ENCODE measurements around the gene PLXNA2. TPM values are rescaled to one million over a fixed set of nuclear protein-coding genes. Genes with fewer than 3 reads are reported as not detected.

The PLXNA2 gene
- total and polyA plus RNA-seq, 7 donors: 4.4 to 33.6 (median 20.8) TPM

GRCh38 chr1:208007938-208008342, 236.2 kb downstream of the PLXNA2 start:
- DNase-seq (no peak), ATAC-seq (peak in 1 of 4 donors; percentile 36)
- Histone ChIP-seq H3K4me3 (no peak overlapping the region), H3K27me3 (ENCODE audit: insufficient read depth in 3 of 3, low read length in 2 of 3) (no peaks in the 10 kb centered on the region), H3K9me3 (no peaks in the 10 kb centered on the region), H3K36me3 (ENCODE audit: insufficient read depth in 1 of 2, low read depth in 1 of 2) (no peaks in the 10 kb centered on the region), H3K4me1 (no peaks in the 10 kb centered on the region), H3K27ac (no peak overlapping the region)
- TF ChIP-seq, protein P1, sequence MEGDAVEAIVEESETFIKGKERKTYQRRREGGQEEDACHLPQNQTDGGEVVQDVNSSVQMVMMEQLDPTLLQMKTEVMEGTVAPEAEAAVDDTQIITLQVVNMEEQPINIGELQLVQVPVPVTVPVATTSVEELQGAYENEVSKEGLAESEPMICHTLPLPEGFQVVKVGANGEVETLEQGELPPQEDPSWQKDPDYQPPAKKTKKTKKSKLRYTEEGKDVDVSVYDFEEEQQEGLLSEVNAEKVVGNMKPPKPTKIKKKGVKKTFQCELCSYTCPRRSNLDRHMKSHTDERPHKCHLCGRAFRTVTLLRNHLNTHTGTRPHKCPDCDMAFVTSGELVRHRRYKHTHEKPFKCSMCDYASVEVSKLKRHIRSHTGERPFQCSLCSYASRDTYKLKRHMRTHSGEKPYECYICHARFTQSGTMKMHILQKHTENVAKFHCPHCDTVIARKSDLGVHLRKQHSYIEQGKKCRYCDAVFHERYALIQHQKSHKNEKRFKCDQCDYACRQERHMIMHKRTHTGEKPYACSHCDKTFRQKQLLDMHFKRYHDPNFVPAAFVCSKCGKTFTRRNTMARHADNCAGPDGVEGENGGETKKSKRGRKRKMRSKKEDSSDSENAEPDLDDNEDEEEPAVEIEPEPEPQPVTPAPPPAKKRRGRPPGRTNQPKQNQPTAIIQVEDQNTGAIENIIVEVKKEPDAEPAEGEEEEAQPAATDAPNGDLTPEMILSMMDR (IDR thresholded peaks at IDR 0.05): no peak
- intact Hi-C loops (cut with DNase I): no loop called here
- 70 to 88% (median 77%) methylated on average over 5 of the region's 5 CpGs for WGBS, 3 donors

DNA sequence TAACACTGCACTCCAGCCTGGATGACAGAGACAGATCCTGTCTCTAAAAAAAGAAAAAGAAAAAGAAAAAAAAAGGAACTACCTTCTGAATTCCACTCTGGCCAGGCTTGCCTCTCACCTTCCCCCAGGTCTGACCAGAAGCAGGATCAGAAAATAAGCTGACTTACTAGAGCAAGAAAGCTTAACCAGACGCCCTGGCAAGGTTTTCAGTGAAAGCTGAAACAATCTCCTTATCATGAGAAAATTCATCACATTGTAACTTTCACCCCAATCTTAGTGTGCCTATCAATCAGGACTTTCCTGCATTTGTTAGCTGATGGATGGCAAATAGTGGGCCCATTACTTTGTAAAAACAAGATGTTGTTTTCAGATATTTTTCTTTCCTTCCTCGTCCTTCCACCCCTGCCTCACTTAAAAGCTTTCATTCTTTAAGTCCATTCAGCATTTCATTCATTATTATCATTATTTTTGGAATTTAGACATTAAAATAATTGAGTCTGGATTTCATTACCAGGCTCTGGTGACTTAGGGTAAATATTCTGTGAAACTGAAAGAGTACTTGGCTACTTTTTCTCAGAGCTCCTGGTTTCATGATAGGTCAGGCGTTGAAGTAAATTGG, 236.8 kb downstream of the PLXNA2 start:
- H3K36me3 ChIP-seq (ENCODE audit: insufficient read depth in 1 of 2, low read depth in 1 of 2): no peaks in the 10 kb centered on the region
- TF ChIP-seq, protein P1 (IDR thresholded peaks at IDR 0.05): no peak
- H3K9me3 ChIP-seq: no peaks in the 10 kb centered on the region
- 85 to 88% (median 86%) methylated on average over 3 of the region's 3 CpGs for WGBS, 3 donors
- intact Hi-C loops (cut with DNase I): no loop called here
- H3K4me1 ChIP-seq: no peaks in the 10 kb centered on the region
- DNase-seq: no peak
- H3K4me3 ChIP-seq: no peak overlapping the region
- H3K27ac ChIP-seq: no peak overlapping the region
- H3K27me3 ChIP-seq (ENCODE audit: insufficient read depth in 3 of 3, low read length in 2 of 3): no peaks in the 10 kb centered on the region
- no peak for ATAC-seq

GRCh38 chr1:208006258-208006920, 237.8 kb downstream of the PLXNA2 start:
- Histone ChIP-seq H3K4me1 (no peaks in the 10 kb centered on the region), H3K27ac (no peak overlapping the region), H3K36me3 (ENCODE audit: insufficient read depth in 1 of 2, low read depth in 1 of 2) (no peaks in the 10 kb centered on the region), H3K4me3 (no peak overlapping the region), H3K27me3 (ENCODE audit: insufficient read depth in 3 of 3, low read length in 2 of 3) (no peaks in the 10 kb centered on the region), H3K9me3 (no peaks in the 10 kb centered on the region)
- DNase-seq (no peak), ATAC-seq (no peak)
- WGBS, 3 donors: 94 to 100% (median 100%) methylated on average over 2 of the region's 2 CpGs
- TF ChIP-seq, protein P1 (IDR thresholded peaks at IDR 0.05): no peak
- intact Hi-C loops (cut with DNase I): no loop called here

DNA sequence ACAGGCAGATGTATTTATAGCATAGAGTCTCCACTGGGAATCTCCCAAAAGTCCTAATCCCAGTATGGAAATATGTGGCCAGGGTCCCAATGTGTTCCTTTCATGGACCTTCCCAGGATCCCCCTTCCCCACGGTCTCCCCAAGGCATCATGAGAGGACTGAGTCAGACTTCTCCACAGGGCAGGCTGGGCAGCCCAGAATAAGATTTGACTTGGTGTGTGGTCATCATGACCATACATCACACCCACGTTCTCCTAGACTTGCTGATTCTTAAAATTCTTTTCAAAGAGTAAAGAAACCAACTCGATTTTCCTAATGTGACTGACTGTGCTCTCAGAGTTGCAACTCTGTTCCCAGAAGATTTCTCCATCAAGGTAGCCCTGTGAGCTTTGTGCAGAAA, 239.3 kb downstream of the PLXNA2 start:
- Histone ChIP-seq H3K36me3 (ENCODE audit: insufficient read depth in 1 of 2, low read depth in 1 of 2) (no peaks in the 10 kb centered on the region), H3K4me3 (no peak overlapping the region), H3K27me3 (ENCODE audit: insufficient read depth in 3 of 3, low read length in 2 of 3) (no peaks in the 10 kb centered on the region), H3K9me3 (no peaks in the 10 kb centered on the region), H3K27ac (no peak overlapping the region), H3K4me1 (no peaks in the 10 kb centered on the region)
- no peak for ATAC-seq
- intact Hi-C loops (cut with DNase I): no loop called here
- no peak for DNase-seq
- TF ChIP-seq, protein P1 (IDR thresholded peaks at IDR 0.05): no peak
- WGBS, 3 donors: 58 to 66% (median 65%) methylated on average over 3 of the region's 3 CpGs

Data from psoas muscle (tissue), 8 donors.